ENCODE measurements around the gene PTGDR2. TPM values are rescaled to one million over a fixed set of nuclear protein-coding genes. Genes with fewer than 3 reads are reported as not detected.
A peak's percentile ranks its signal among the peaks of the same experiment; 100 is the strongest.

The PTGDR2 gene
- total RNA-seq, 1 experiment from 2014 or later: not detected

- no peaks in the 10 kb centered on the region for H3K9me3 ChIP-seq
- H3K27me3 ChIP-seq: no peaks in the 10 kb centered on the region
- peaks cover 11% of the 10 kb centered on the region for H3K36me3 ChIP-seq
- no peak for DNase-seq
- H3K4me3 ChIP-seq: no peak overlapping the region
Measured at GRCh38 chr11:60878245-60879101, 22.7 kb upstream of the PTGDR2 start.

DNA sequence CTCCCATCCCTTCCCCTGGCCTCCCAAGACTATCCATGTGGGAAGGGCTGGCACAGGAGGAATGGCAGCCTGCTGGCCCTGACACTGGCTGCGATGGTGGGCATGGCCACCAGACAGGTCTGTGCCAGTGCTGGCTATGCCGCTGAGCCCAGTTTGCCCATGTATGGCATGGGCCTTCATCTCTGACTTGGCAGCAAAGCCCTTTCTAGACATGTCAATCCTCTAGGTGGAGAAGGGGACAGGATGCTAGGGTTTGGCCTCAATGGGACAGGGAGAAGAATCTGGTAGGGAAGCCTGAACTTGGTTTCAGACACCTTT lies 20.4 kb upstream of the PTGDR2 start:
- H3K27me3 ChIP-seq: no peaks in the 10 kb centered on the region
- H3K36me3 ChIP-seq: peaks cover 7% of the 10 kb centered on the region
- DNase-seq: no peak
- H3K4me3 ChIP-seq: no peak overlapping the region
- no peaks in the 10 kb centered on the region for H3K9me3 ChIP-seq

DNA sequence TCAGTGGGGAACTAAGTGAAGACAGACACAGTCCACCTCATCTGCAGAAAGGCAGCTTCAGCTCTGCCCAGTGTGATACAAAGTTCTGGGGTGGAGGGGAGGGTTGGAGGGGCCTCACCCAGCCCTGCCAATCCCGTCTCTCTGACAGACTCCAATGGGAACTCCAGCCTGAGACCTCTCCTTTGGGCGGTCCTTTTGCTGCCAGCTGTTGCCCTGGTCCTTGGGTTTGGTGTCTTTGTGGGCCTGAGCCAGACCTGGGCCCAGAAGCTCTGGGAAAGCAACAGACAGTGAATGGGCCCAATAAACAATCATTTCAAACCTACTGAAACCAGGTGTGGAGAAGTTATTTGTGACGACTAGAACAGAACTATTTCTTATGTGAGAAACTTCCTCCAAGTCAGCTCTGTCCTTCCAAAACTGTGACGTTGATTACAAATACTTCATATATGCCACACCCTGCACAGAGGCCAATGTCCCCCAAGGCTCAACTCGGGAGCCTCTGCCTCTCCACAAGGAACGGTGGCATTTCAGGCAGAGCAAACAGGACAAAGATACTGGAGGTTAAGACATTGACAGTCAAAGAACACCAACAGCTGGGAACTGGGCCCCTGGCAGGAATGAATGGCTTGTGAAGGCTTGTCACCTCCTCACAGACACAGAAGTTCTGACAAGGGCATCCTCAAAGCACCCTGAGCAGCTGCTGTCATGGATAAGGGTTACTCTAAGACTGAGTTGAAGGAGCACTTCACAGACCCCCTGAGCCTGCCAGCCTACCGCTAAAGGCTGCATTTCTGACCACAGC lies 19.8 kb upstream of the PTGDR2 start:
- H3K27me3 ChIP-seq: no peaks in the 10 kb centered on the region
- peaks cover 5% of the 10 kb centered on the region for H3K36me3 ChIP-seq
- H3K9me3 ChIP-seq: no peaks in the 10 kb centered on the region
- no peak overlapping the region for H3K4me3 ChIP-seq
- DNase-seq: no peak

GRCh38 chr11:60874421-60875365 lies 18.9 kb upstream of the PTGDR2 start:
- no peak overlapping the region for H3K4me3 ChIP-seq
- no peaks in the 10 kb centered on the region; the same call in none of the 2 replicates for H3K36me3 ChIP-seq
- DNase-seq: no peak
- H3K9me3 ChIP-seq: no peaks in the 10 kb centered on the region
- no peaks in the 10 kb centered on the region for H3K27me3 ChIP-seq

DNA sequence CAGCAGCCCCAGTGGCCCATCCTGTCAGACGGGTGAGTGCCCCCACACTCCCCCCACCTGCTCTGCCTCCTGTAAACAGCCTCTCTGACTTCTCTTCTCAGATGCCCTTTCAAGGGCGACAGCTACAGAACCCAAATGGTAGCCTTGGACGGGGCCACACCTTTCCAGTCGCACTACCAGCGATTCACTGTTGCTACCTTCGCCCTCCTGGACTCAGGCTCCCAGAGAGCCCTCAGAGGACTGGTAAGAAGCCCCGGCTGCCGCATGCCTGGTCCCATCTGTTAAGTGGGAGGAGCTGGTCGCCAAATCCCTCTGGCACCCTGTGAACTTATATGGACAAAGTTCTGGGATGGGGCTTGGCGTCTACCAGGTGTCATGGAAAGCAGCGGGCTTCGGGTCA lies 17.8 kb upstream of the PTGDR2 start:
- Histone ChIP-seq H3K36me3 (no peaks in the 10 kb centered on the region; the same call in 1 of the 2 replicates), H3K9me3 (no peaks in the 10 kb centered on the region), H3K4me3 (no peak overlapping the region), H3K27me3 (no peaks in the 10 kb centered on the region)
- no peak for DNase-seq

DNA sequence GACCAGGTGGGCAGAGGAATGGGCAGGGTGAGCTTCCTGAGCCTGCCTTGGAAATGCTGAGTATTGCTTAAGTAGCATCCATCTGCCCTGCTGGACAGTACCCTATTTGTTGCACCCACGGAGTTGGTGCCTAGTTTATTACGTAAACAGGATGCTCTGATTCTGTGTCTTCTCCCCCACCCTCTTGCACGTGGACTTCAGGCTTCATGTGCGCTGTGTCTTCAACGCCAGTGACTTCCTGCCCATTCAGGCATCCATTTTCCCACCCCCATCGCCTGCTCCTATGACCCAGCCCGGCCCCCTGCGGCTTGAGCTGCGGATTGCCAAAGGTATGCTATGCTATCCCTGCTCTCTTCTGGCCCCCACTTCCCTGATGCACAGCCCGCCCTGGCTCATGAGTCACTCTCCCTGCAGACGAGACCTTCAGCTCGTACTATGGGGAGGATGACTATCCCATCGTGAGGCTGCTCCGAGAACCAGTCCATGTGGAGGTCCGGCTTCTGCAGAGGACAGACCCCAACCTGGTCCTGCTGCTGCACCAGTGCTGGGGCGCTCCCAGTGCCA lies 17.3 kb upstream of the PTGDR2 start:
- Histone ChIP-seq H3K36me3 (no peaks in the 10 kb centered on the region; the same call in 1 of the 2 replicates), H3K4me3 (no peak overlapping the region), H3K9me3 (no peaks in the 10 kb centered on the region), H3K27me3 (no peaks in the 10 kb centered on the region)
- DNase-seq: peak; percentile 75

DNA sequence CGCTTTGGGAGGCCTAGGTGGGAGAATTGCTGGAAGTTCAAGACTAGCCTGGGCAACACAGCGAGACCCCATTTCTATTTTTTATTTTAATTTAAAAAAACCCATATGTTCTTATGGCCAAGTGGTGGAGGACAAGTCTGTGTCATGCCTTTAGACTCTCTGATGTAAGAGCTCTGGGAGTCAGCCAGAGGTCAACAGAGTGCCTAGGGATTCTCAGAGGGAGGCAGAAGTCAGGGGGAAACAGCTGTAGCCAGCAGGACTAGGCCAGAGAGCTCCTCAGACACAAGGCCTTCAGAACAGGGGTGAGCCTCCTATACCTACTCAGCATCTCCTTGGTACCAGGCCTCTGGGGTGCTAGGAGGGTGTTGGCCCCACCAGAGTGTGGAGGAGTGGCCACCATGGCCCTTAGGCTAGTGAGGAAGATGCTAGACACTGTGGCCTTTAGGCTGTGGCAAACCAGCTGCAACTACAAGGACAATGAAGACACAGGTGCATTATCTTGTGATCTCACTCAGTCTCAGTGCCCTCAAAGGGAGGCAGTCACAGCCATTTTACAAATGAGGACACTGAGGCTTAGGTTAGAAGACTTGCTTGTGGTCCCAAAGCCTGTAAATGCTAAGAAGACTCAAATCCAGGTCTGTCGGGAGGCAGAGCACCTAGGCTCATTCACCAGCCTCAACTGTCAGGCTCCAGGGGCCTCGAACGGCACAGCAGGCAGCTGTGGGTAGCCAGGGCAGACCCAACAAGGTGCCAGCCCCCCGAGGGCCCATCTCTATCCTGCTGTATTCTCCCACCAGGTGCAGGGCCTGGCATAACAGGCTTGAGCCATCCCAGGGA lies 16.6 kb upstream of the PTGDR2 start:
- Histone ChIP-seq H3K27me3 (no peaks in the 10 kb centered on the region), H3K36me3 (no peaks in the 10 kb centered on the region; the same call in 1 of the 2 replicates)
- DNase-seq: peak; percentile 80

GRCh38 chr11:60871378-60872061 lies 15.8 kb upstream of the PTGDR2 start:
- Histone ChIP-seq H3K4me3 (no peak overlapping the region), H3K27me3 (no peaks in the 10 kb centered on the region), H3K9me3 (no peaks in the 10 kb centered on the region), H3K36me3 (no peaks in the 10 kb centered on the region)
- DNase-seq: peak; percentile 65

More for the DNA sequence above, 16.6 kb upstream of the PTGDR2 start:
- H3K4me3 ChIP-seq: no peak overlapping the region
- no peaks in the 10 kb centered on the region for H3K9me3 ChIP-seq

GRCh38 chr11:60870733-60871377 lies 15.1 kb upstream of the PTGDR2 start:
- H3K36me3 ChIP-seq: no peaks in the 10 kb centered on the region
- H3K27me3 ChIP-seq: no peaks in the 10 kb centered on the region
- no peak overlapping the region for H3K4me3 ChIP-seq
- DNase-seq: no peak
- no peaks in the 10 kb centered on the region for H3K9me3 ChIP-seq

- Histone ChIP-seq H3K27me3 (no peaks in the 10 kb centered on the region), H3K4me3 (no peak overlapping the region), H3K36me3 (no peaks in the 10 kb centered on the region), H3K9me3 (no peaks in the 10 kb centered on the region)
- DNase-seq: no peak
Measured at GRCh38 chr11:60870276-60870675, 14.5 kb upstream of the PTGDR2 start.

DNA sequence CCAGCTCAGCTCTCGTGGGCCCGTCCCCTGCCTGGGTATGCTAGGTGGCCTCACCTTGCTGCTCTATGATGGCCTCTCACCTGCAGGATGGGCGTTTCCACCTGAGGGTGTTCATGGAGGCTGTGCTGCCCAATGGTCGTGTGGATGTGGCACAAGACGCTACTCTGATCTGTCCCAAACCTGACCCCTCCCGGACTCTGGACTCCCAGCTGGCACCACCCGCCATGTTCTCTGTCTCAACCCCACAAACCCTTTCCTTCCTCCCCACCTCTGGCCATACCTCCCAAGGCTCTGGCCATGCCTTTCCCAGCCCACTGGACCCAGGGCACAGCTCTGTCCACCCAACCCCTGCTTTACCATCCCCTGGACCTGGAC lies 13.7 kb upstream of the PTGDR2 start:
- no peak overlapping the region for H3K4me3 ChIP-seq
- no peaks in the 10 kb centered on the region for H3K9me3 ChIP-seq
- H3K27me3 ChIP-seq: no peaks in the 10 kb centered on the region
- no peak for DNase-seq
- no peaks in the 10 kb centered on the region for H3K36me3 ChIP-seq

GRCh38 chr11:60868682-60869450 lies 13.1 kb upstream of the PTGDR2 start:
- Histone ChIP-seq H3K27me3 (no peaks in the 10 kb centered on the region), H3K9me3 (no peaks in the 10 kb centered on the region), H3K36me3 (no peaks in the 10 kb centered on the region), H3K4me3 (no peak overlapping the region)
- no peak for DNase-seq

DNA sequence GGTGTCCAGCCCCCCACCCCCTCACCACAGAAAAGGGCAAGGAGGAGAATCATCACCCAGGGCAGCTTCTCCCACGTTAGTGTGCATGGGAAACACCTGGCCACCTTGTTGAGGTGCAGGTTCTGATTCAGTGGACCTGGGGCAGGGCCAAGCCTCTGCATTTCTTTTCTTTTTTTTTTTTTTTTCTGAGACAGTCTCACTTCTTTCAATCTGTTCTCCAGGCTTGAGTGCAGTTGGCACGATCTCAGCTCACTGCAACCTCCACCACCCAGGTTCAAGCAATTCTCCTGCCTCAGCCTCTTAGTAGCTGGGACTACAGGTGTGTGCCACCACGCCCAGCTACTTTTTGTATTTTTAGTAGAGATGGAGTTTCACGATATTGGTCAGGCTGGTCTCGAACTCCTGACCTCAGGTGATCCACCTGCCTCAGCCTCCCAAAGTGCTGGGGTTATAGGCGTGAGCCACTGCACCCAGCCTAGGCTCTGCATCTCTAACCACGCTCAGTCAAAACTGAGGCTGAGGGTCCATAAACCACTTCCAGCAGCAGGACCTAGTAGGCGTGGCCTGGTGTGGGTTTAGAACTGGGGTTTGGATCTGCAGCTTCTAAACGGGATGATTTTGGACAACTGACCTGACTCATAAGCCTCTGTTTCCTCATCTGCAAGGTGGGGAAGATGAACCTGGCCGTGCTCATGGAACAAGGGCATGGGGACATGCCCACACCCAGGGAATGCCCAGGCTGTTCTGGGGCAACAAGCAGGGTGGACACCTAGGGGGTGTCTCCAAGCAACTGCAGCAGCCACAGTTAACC lies 12.3 kb upstream of the PTGDR2 start:
- Histone ChIP-seq H3K27me3 (no peaks in the 10 kb centered on the region), H3K9me3 (no peaks in the 10 kb centered on the region), H3K4me3 (no peak overlapping the region), H3K36me3 (no peaks in the 10 kb centered on the region)
- DNase-seq: no peak

Measured in MG63 (cell line).